K562 (cell line): ENCODE data around the gene TTLL8. TPM values are rescaled to one million over a fixed set of nuclear protein-coding genes. Genes with fewer than 3 reads are reported as not detected.

Source experiments
- ATAC-seq: fragments of 200-7000 bp; cut with Tn5 transposase; 3 replicates; pipeline ENCODE4 v1.9.1; 2020; ENCODE audit warnings: moderate library complexity
- BruUV-seq: library from RNA; stranded (reverse); fragments of 400-500 nt; replicated peaks from 2 replicates; lab custom pipeline; 2021; lab: Mats Ljungman, UMichigan
- CTCF ChIA-PET: fragments of 300-600 bp; formaldehyde crosslinking; extraction: SDS; loops from one replicate; lab custom pipeline; 2021; ENCODE audit warnings: low intra/inter-chr PET ratio; lab: Yijun Ruan, JAX
- POLR2A ChIA-PET: fragments of 300-600, 350-650 bp; sonication (Branson Sonifier 250); formaldehyde crosslinking; extraction: SDS; loops from one replicate; lab custom pipeline; 2021; ENCODE audit warnings: antibody characterized with exemption, inconsistent platforms; lab: Yijun Ruan, JAX
- DNase-seq, 4 experiments: peaks; one replicate each; pipeline versions ENCODE4 v3.0.0 to v3.0.0-alpha.2; 2011 to 2018; ENCODE audit warnings: low spot score in 3 of 4, mixed read lengths in 3 of 4; ENCODE audit errors: extremely low read depth in 1 of 4
- FAIRE-seq: peaks from 2 replicates; lab custom pipeline; 2011; peaks lifted over from hg19 to GRCh38; lab: Jason Lieb, UNC
- H2AFZ ChIP-seq: 2 replicates; pipeline ENCODE4 v1.6.0; 2011; ENCODE audit warnings: low read depth, low read length, control low read depth, inconsistent platforms
- H3K27ac ChIP-seq: fragments of 200-600 bp; 3 replicates; pipeline ENCODE4 v1.8.0; 2011; ENCODE audit warnings: low read depth, mild to moderate bottlenecking, control low read depth, inconsistent platforms, low read length, moderate library complexity, mixed read lengths; ENCODE audit errors: extremely low read depth
- H3K27me3 ChIP-seq, 2 experiments: fragments of 300-600 bp in 1 of 2; 2 replicates in 1 of 2; 3 replicates in 1 of 2; pipeline versions ENCODE4 v1.6.0 to v1.8.0; 2011; ENCODE audit warnings: inconsistent platforms in 2 of 2, low read length in 2 of 2, mild to moderate bottlenecking in 1 of 2, mixed read lengths in 1 of 2, moderate library complexity in 1 of 2; ENCODE audit not compliant: control insufficient read depth in 2 of 2, insufficient read depth in 2 of 2
- H3K36me3 ChIP-seq: fragments of 300-600 bp; 3 replicates; pipeline ENCODE4 v1.8.0; 2011; ENCODE audit warnings: mild to moderate bottlenecking, low read length, inconsistent platforms; ENCODE audit not compliant: control insufficient read depth, insufficient read depth
- H3K4me1 ChIP-seq, 2 experiments: fragments of 200-600 bp in 1 of 2; replicated peaks in 1 of 2; 2 replicates in 1 of 2; 3 replicates in 1 of 2; pipeline versions ENCODE4 v1.5.1 to v1.8.0; 2011; ENCODE audit warnings: inconsistent platforms in 2 of 2, low read length in 2 of 2, mild to moderate bottlenecking in 1 of 2, mixed read lengths in 1 of 2, moderate library complexity in 1 of 2; ENCODE audit not compliant: control insufficient read depth in 2 of 2, insufficient read depth in 2 of 2
- H3K4me2 ChIP-seq: 2 replicates; pipeline ENCODE4 v1.6.1; 2011; ENCODE audit warnings: low read length, control low read depth, inconsistent platforms, mixed read lengths; ENCODE audit not compliant: insufficient read depth
- H3K4me3 ChIP-seq: fragments of 200-600 bp; sonication (generic), shearing (Covaris generic); 2 replicates; pipeline ENCODE4 v1.5.1; 2016; ENCODE audit warnings: control low read depth, inconsistent platforms
- H3K79me2 ChIP-seq: fragments of 200-600 bp; 3 replicates; pipeline ENCODE4 v1.8.0; 2011; ENCODE audit warnings: low read length, inconsistent platforms; ENCODE audit not compliant: control insufficient read depth, insufficient read depth
- H3K9ac ChIP-seq, 2 experiments: 2 replicates each; pipeline versions ENCODE4 v1.6.0 to v1.6.1; 2011; ENCODE audit warnings: low read depth in 2 of 2, low read length in 2 of 2, control low read depth in 1 of 2, inconsistent platforms in 1 of 2, mild to moderate bottlenecking in 1 of 2, mixed read lengths in 1 of 2; ENCODE audit not compliant: insufficient read depth in 1 of 2
- H3K9me1 ChIP-seq: one replicate; pipeline ENCODE4 v1.6.0; 2011; ENCODE audit warnings: inconsistent platforms, mild to moderate bottlenecking, low read length, moderate library complexity; ENCODE audit not compliant: control insufficient read depth, insufficient read depth
- H3K9me3 ChIP-seq: replicated peaks from 2 replicates; pipeline ENCODE4 v1.5.1; 2011; ENCODE audit warnings: low read depth, low read length, inconsistent platforms; ENCODE audit not compliant: control insufficient read depth, insufficient read depth
- H4K20me1 ChIP-seq: replicated peaks from 2 replicates; pipeline ENCODE4 v1.6.1; 2011; ENCODE audit warnings: low read length, inconsistent platforms, mixed read lengths; ENCODE audit not compliant: control insufficient read depth, insufficient read depth
- HINFP ChIP-seq: fragments of 450-650 bp; conservative IDR thresholded peaks from 2 replicates; pipeline ENCODE4 v1.6.1; 2016; ENCODE audit warnings: missing genetic modification characterization, low read depth, mild to moderate bottlenecking, control low read depth, missing compliant biosample characterization
- KLF1 ChIP-seq: fragments of 450-650 bp; IDR thresholded peaks from 2 replicates; pipeline ENCODE4 v1.6.1; 2016; ENCODE audit warnings: missing genetic modification characterization, missing compliant biosample characterization
- PRMT5 ChIP-seq: sonication (generic); formaldehyde crosslinking; IDR thresholded peaks from 2 replicates; pipeline ENCODE4 v1.5.0; 2020; ENCODE audit warnings: missing genetic modification reagents
- SUPT5H ChIP-seq: fragments of 450-650 bp; IDR thresholded peaks from 2 replicates; pipeline ENCODE4 v1.6.1; 2016
- ZNF436 ChIP-seq: fragments of 250-450, 450-650 bp; sonication (Bioruptor Pico); formaldehyde crosslinking; IDR thresholded peaks from 2 replicates; pipeline ENCODE4 v1.7.0; 2020; ENCODE audit warnings: mild to moderate bottlenecking
- ZNF780A ChIP-seq: fragments of 250-450 bp; sonication (Bioruptor Pico); IDR thresholded peaks from 2 replicates; pipeline ENCODE4 v1.5.0; 2021; ENCODE audit warnings: mild to moderate bottlenecking
- WGBS: fragments of 100-300 bp; shearing (Covaris generic); methylation state at CpG from one replicate; pipeline ENCODE4 v1.1.6; 2016; ENCODE audit warnings: low coverage, mixed read lengths; ENCODE audit not compliant: insufficient coverage; ENCODE audit errors: missing lambda C conversion rate; 5-methylcytosine and 5-hydroxymethylcytosine counted together
- in situ Hi-C: fragments of 300-500 bp; cut with MboI; formaldehyde crosslinking; loops from 4 replicates; pipeline ENCODE4 v1.15.0; 2018; ENCODE audit warnings: inconsistent platforms, mixed read lengths
- intact Hi-C: fragments of 100-400 bp; cut with micrococcal nuclease; formaldehyde crosslinking; loops from 2 replicates; pipeline ENCODE4 v1.14.2; 2022
- polyA plus RNA-seq, 8 experiments: library from polyadenylated mRNA; depleted of rRNA in 4 of 8; stranded (reverse) in 5 of 8; unstranded in 3 of 8; fragments of >200 nt; fragmentation: Nextera tagmentation in 2 of 8; fragmentation: Illumina TruSeq in 1 of 8; extraction: Ambion mirVana in 2 of 8; extraction: Trizol in 1 of 8; gene quantifications; 2 replicates each; pipeline versions ENCODE4 v1.2.1 to v1.2.3, GENCODE V29; 2011 to 2014; ENCODE audit warnings: inconsistent platforms in 1 of 8, missing spikeins in 1 of 8
- total RNA-seq, 7 experiments: library from RNA; depleted of rRNA in 6 of 7; stranded (reverse); fragments of >200 nt in 6 of 7; fragmentation: Illumina TruSeq in 2 of 7; extraction: Trizol in 2 of 7; gene quantifications; 2 replicates each; pipeline versions ENCODE4 v1.2.1 to v1.2.3, GENCODE V29; 2011 to 2021; ENCODE audit warnings: low replicate concordance in 1 of 7
- TF ChIP-seq, protein P1 (sequence below): fragments of 450-650 bp; formaldehyde crosslinking; IDR thresholded peaks from 2 replicates; pipeline ENCODE4 v1.4.0; 2020; ENCODE audit warnings: mild to moderate bottlenecking, moderate library complexity
- TF ChIP-seq, protein P2 (sequence below): fragments of 150-350 bp; IDR thresholded peaks from 2 replicates; pipeline ENCODE4 v1.6.1; 2014; ENCODE audit warnings: low read depth, mild to moderate bottlenecking, low read length, borderline replicate concordance
- TF ChIP-seq, protein P3 (sequence below): fragments of 450-650 bp; IDR thresholded peaks from 2 replicates; pipeline ENCODE4 v1.6.1; 2018; ENCODE audit not compliant: partially characterized antibody

TTLL8 gene
- total and polyA plus RNA-seq, 9 of the 15 experiments (the other 6 are each of a cell fraction or from before 2014, with no cell fraction given), result not detected

- Histone ChIP-seq H3K4me2 (no peak overlapping the region), H3K79me2 (no peaks in the 10 kb centered on the region), H3K9me3 (no peaks in the 10 kb centered on the region), H3K9me1 (no peaks in the 10 kb centered on the region), H3K27ac (no peak overlapping the region), H3K36me3 (no peaks in the 10 kb centered on the region), H4K20me1 (no peaks in the 10 kb centered on the region), H3K4me3 (no peak overlapping the region), H3K4me1 (peaks cover 0 to 38% of the 10 kb centered on the region in 2 experiments; a peak in 2 of 5 replicates), H3K27me3 (peaks cover 4 to 51% of the 10 kb centered on the region in 2 experiments; a peak in 3 of 5 replicates), H3K9ac (no peak overlapping the region), H2AFZ (no peak overlapping the region)
- FAIRE-seq (no peak), DNase-seq (no peak), ATAC-seq (no peak)
- in situ Hi-C loops, result no loop called here
- intact Hi-C loops, result no loop called here
- POLR2A ChIA-PET, result interaction anchor here (0.6 to 1.1 kb wide), 3 partner anchors 10 to 42 kb away, joined by 3 to 4 read pairs (median 3); no protein-coding TSS in a partner anchor
- CTCF ChIA-PET, result no interaction called here
- 24% methylated on average over 32 of the region's 36 CpGs for WGBS
- no TSS peak for BruUV-seq
- TF ChIP-seq HINFP (tag) (no peak), ZNF780A (no peak), ZNF436 (CRISPR knock-in tag) (no peak), PRMT5 (CRISPR knock-in tag) (no peak), SUPT5H (no peak), KLF1 (no peak)
- TF ChIP-seq, protein P1, sequence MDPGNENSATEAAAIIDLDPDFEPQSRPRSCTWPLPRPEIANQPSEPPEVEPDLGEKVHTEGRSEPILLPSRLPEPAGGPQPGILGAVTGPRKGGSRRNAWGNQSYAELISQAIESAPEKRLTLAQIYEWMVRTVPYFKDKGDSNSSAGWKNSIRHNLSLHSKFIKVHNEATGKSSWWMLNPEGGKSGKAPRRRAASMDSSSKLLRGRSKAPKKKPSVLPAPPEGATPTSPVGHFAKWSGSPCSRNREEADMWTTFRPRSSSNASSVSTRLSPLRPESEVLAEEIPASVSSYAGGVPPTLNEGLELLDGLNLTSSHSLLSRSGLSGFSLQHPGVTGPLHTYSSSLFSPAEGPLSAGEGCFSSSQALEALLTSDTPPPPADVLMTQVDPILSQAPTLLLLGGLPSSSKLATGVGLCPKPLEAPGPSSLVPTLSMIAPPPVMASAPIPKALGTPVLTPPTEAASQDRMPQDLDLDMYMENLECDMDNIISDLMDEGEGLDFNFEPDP (CRISPR knock-in tag), result no peak
- TF ChIP-seq, protein P2, sequence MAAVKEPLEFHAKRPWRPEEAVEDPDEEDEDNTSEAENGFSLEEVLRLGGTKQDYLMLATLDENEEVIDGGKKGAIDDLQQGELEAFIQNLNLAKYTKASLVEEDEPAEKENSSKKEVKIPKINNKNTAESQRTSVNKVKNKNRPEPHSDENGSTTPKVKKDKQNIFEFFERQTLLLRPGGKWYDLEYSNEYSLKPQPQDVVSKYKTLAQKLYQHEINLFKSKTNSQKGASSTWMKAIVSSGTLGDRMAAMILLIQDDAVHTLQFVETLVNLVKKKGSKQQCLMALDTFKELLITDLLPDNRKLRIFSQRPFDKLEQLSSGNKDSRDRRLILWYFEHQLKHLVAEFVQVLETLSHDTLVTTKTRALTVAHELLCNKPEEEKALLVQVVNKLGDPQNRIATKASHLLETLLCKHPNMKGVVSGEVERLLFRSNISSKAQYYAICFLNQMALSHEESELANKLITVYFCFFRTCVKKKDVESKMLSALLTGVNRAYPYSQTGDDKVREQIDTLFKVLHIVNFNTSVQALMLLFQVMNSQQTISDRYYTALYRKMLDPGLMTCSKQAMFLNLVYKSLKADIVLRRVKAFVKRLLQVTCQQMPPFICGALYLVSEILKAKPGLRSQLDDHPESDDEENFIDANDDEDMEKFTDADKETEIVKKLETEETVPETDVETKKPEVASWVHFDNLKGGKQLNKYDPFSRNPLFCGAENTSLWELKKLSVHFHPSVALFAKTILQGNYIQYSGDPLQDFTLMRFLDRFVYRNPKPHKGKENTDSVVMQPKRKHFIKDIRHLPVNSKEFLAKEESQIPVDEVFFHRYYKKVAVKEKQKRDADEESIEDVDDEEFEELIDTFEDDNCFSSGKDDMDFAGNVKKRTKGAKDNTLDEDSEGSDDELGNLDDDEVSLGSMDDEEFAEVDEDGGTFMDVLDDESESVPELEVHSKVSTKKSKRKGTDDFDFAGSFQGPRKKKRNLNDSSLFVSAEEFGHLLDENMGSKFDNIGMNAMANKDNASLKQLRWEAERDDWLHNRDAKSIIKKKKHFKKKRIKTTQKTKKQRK, result no peak
- TF ChIP-seq, protein P3, sequence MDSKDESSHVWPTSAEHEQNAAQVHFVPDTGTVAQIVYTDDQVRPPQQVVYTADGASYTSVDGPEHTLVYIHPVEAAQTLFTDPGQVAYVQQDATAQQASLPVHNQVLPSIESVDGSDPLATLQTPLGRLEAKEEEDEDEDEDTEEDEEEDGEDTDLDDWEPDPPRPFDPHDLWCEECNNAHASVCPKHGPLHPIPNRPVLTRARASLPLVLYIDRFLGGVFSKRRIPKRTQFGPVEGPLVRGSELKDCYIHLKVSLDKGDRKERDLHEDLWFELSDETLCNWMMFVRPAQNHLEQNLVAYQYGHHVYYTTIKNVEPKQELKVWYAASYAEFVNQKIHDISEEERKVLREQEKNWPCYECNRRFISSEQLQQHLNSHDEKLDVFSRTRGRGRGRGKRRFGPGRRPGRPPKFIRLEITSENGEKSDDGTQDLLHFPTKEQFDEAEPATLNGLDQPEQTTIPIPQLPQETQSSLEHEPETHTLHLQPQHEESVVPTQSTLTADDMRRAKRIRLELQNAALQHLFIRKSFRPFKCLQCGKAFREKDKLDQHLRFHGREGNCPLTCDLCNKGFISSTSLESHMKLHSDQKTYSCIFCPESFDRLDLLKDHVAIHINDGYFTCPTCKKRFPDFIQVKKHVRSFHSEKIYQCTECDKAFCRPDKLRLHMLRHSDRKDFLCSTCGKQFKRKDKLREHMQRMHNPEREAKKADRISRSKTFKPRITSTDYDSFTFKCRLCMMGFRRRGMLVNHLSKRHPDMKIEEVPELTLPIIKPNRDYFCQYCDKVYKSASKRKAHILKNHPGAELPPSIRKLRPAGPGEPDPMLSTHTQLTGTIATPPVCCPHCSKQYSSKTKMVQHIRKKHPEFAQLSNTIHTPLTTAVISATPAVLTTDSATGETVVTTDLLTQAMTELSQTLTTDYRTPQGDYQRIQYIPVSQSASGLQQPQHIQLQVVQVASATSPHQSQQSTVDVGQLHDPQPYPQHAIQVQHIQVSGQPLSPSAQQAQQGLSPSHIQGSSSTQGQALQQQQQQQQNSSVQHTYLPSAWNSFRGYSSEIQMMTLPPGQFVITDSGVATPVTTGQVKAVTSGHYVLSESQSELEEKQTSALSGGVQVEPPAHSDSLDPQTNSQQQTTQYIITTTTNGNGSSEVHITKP, result no peak
Measured at GRCh38 chr22:50049299-50050195, 8.6 kb downstream of the TTLL8 start.
